IPS DF 6.9 (cell line): ENCODE results near the gene SQOR.
"Not testable (repeated sequence)": the region's sequence is repeated elsewhere in the genome, so short reads cannot be mapped to it uniquely, and the experiment has no call there.

Experiments
- DNase-seq: peaks from one replicate; pipeline ENCODE4 v3.0.0-alpha.2; 2013; ENCODE audit warnings: low read depth, low spot score
- H3K27ac ChIP-seq: one replicate; pipeline ENCODE4 v1.5.1; 2013; ENCODE audit warnings: low read length, control low read depth
- H3K27me3 ChIP-seq: 2 replicates; pipeline ENCODE4 v1.6.1; 2013; ENCODE audit warnings: mild to moderate bottlenecking, low read length; ENCODE audit not compliant: control insufficient read depth, insufficient read depth
- H3K36me3 ChIP-seq: 2 replicates; pipeline ENCODE4 v1.6.1; 2013; ENCODE audit warnings: low read length; ENCODE audit not compliant: control insufficient read depth, insufficient read depth
- H3K4me1 ChIP-seq: 2 replicates; pipeline ENCODE4 v1.6.1; 2013; ENCODE audit warnings: low read length; ENCODE audit not compliant: control insufficient read depth, insufficient read depth
- H3K4me3 ChIP-seq: 2 replicates; pipeline ENCODE4 v1.5.1; 2013; ENCODE audit warnings: mild to moderate bottlenecking, low read length
- H3K9me3 ChIP-seq: 2 replicates; pipeline ENCODE4 v1.6.1; 2013; ENCODE audit warnings: low read length, inconsistent platforms; ENCODE audit not compliant: control insufficient read depth, insufficient read depth
- WGBS: extraction: QIAGEN DNeasy Blood & Tissue Kit; methylation state at CpG from one replicate; pipeline ENCODE4 v1.1.7; 2013; ENCODE audit warnings: mixed read lengths, missing lambda C conversion rate; ENCODE audit not compliant: insufficient read length, insufficient coverage; 5-methylcytosine and 5-hydroxymethylcytosine counted together

SQOR gene

GRCh38 chr15:45645026-45645980 is 10.5 kb downstream of the SQOR start:
- no peaks in the 10 kb centered on the region for H3K9me3 ChIP-seq
- WGBS, result no CpG with 5 or more reads among the region's 9 CpGs
- H3K27me3 ChIP-seq, result no peaks in the 10 kb centered on the region
- no peaks in the 10 kb centered on the region for H3K36me3 ChIP-seq
- H3K4me1 ChIP-seq, result no peaks in the 10 kb centered on the region
- no peak overlapping the region for H3K27ac ChIP-seq
- DNase-seq, result no peak
- H3K4me3 ChIP-seq, result no peak overlapping the region

- no peaks in the 10 kb centered on the region for H3K4me1 ChIP-seq
These were observed 11.4 kb downstream of the SQOR start for GRCh38 chr15:45646220-45646619.

GRCh38 chr15:45647828-45648227 is 13.0 kb downstream of the SQOR start:
- Histone ChIP-seq H3K4me1 (no peaks in the 10 kb centered on the region), H3K36me3 (no peaks in the 10 kb centered on the region)

More at GRCh38 chr15:45646220-45646619, 11.4 kb downstream of the SQOR start:
- no peak overlapping the region for H3K4me3 ChIP-seq
- H3K36me3 ChIP-seq, result no peaks in the 10 kb centered on the region
- DNase-seq, result no peak
- H3K27ac ChIP-seq, result no peak overlapping the region
- WGBS, result no CpG with 5 or more reads among the region's 3 CpGs
- H3K27me3 ChIP-seq, result no peaks in the 10 kb centered on the region
- no peaks in the 10 kb centered on the region for H3K9me3 ChIP-seq

DNA sequence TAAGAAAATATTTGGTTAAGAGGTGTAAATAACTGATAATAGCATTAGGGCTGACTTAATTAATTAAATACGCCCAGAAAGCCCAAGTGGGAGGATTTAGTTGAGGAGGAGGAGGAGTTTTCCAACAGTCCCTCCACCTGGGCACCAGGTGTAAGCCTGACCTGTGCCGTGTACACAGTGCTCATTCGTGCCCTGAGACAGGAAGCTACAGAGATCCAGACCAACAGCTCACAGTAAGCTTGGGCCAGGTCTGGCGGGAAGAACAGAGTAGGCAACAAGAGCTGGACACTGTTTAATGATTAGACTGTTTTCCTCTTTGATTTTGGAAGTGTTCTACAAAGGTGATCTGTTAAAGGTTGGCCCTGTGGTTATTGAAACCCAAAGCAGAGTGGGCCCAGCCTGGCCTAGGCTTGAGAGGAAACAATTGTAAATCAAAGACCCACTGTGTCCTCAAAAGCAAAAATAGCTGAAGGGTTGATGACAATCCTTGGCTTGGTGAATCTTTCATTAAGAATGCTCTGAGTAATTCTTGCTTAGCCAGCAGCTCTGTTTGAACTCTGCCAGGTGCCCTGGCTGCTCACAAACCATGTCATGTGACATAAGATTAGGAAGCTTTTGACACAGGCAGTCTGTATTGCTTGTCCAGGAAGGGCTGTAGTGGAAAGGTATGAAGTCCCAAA is 13.8 kb downstream of the SQOR start:
- no peak overlapping the region for H3K4me3 ChIP-seq
- H3K27ac ChIP-seq, result no peak overlapping the region
- no peak for DNase-seq
- WGBS, result no CpG with 5 or more reads among the region's 4 CpGs
- H3K36me3 ChIP-seq, result no peaks in the 10 kb centered on the region
- no peaks in the 10 kb centered on the region for H3K9me3 ChIP-seq
- no peaks in the 10 kb centered on the region for H3K27me3 ChIP-seq
- H3K4me1 ChIP-seq, result no peaks in the 10 kb centered on the region

More at GRCh38 chr15:45647828-45648227, 13.0 kb downstream of the SQOR start:
- Histone ChIP-seq H3K27me3 (no peaks in the 10 kb centered on the region), H3K9me3 (no peaks in the 10 kb centered on the region), H3K4me3 (no peak overlapping the region), H3K27ac (no peak overlapping the region)
- no CpG with 5 or more reads among the region's 6 CpGs for WGBS
- no peak for DNase-seq

DNA sequence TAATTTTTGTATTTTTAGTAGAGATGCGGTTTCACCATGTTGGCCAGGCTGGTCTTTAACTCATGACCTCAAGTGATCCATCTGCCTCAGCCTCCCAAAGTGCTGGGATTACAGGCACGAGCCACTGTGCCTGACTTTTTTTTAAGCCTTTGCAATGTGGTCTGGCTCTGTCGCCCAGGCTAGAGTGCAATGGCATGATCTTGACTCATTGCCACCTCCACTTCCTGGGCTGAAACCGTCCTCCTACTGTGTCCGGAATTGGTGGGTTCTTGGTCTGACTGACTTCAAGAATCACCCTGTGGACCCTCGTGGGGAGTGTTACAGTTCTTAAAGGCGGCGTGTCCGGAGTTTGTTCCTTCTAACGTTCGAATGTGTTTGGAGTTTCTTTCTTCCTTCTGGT is 15.2 kb downstream of the SQOR start:
- not testable (repeated sequence) for DNase-seq, H3K4me1 ChIP-seq
- no CpG with 5 or more reads among the region's 11 CpGs for WGBS

GRCh38 chr15:45650889-45651525 is 16.2 kb downstream of the SQOR start:
- DNase-seq, result no peak
- Histone ChIP-seq H3K27ac (no peak overlapping the region), H3K36me3 (no peaks in the 10 kb centered on the region), H3K4me3 (no peak overlapping the region), H3K9me3 (no peaks in the 10 kb centered on the region), H3K27me3 (no peaks in the 10 kb centered on the region), H3K4me1 (no peaks in the 10 kb centered on the region)
- WGBS, result no CpG with 5 or more reads among the region's 35 CpGs

More for the DNA sequence above, 15.2 kb downstream of the SQOR start:
- not testable (repeated sequence) for H3K36me3 ChIP-seq, H3K4me3 ChIP-seq, H3K27me3 ChIP-seq, H3K9me3 ChIP-seq, H3K27ac ChIP-seq

DNA sequence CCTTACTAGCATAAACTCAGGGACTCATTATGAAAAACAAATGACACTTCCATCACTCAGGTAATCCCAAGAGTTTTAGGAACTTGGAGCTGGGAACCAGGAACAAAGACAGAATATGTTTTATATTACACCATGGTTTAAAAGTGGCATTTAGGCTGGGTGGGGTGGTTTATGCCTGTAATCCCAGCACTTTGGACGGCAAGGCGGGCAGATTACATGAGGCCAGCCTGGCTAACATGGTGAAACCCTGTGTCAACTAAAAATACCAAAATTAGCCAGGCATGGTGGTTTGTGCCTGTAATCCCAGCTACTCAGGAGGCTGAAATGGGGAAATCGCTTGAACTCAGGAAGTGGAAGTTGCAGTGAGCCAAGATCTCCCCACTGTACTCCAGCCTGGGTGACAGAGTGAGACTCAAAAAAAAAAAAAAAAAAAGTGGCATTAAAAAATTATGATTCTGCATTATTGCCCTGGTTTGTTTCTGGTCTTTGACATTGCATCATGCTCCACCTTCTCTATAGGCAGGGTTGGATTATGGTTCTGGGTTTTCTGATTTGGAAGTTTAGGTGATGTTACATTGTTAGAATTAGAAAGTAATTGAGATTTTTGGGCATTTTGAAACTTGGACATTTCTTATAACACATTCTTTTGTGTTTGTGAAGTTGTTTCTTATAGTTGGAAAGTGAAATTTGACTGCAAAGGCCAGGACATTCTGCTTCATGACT is 19.0 kb downstream of the SQOR start:
- Histone ChIP-seq H3K36me3 (no peaks in the 10 kb centered on the region), H3K4me1 (no peaks in the 10 kb centered on the region), H3K27ac (no peak overlapping the region), H3K27me3 (no peaks in the 10 kb centered on the region), H3K4me3 (no peak overlapping the region), H3K9me3 (no peaks in the 10 kb centered on the region)
- DNase-seq, result no peak
- WGBS, result no CpG with 5 or more reads among the region's 3 CpGs

- DNase-seq, result no peak
- Histone ChIP-seq H3K27me3 (no peaks in the 10 kb centered on the region), H3K4me1 (no peaks in the 10 kb centered on the region), H3K36me3 (no peaks in the 10 kb centered on the region), H3K4me3 (no peak overlapping the region), H3K9me3 (no peaks in the 10 kb centered on the region), H3K27ac (no peak overlapping the region)
- WGBS, result no CpG with 5 or more reads among the region's 6 CpGs
These were observed 19.9 kb downstream of the SQOR start for GRCh38 chr15:45654749-45655148.

- Histone ChIP-seq H3K27me3 (no peaks in the 10 kb centered on the region), H3K4me3 (no peak overlapping the region), H3K4me1 (no peaks in the 10 kb centered on the region), H3K27ac (no peak overlapping the region), H3K36me3 (no peaks in the 10 kb centered on the region), H3K9me3 (no peaks in the 10 kb centered on the region)
- no peak for DNase-seq
- no CpG with 5 or more reads among the region's 2 CpGs for WGBS
These were observed 22.4 kb downstream of the SQOR start for GRCh38 chr15:45657254-45657653.
